Ovary (tissue), 3 donors: ENCODE data around the gene IRX6.

Experiments
- CTCF ChIP-seq, 3 donors: fragments of 450-650 bp in 2 of 3; fragments of 200-600 bp in 1 of 3; IDR thresholded peaks; one replicate each; pipeline versions ENCODE4 v1.5.1 to v1.8.0; 2016 to 2022; ENCODE audit warnings: antibody characterized with exemption in 3 of 3, mild to moderate bottlenecking in 1 of 3
- EP300 ChIP-seq: sonication (generic); formaldehyde crosslinking; IDR thresholded peaks from one replicate; pipeline ENCODE4 v1.6.1; 2017; ENCODE audit warnings: antibody characterized with exemption
- donor health status: DM: no; HTN: no; CAD: no.

DNA sequence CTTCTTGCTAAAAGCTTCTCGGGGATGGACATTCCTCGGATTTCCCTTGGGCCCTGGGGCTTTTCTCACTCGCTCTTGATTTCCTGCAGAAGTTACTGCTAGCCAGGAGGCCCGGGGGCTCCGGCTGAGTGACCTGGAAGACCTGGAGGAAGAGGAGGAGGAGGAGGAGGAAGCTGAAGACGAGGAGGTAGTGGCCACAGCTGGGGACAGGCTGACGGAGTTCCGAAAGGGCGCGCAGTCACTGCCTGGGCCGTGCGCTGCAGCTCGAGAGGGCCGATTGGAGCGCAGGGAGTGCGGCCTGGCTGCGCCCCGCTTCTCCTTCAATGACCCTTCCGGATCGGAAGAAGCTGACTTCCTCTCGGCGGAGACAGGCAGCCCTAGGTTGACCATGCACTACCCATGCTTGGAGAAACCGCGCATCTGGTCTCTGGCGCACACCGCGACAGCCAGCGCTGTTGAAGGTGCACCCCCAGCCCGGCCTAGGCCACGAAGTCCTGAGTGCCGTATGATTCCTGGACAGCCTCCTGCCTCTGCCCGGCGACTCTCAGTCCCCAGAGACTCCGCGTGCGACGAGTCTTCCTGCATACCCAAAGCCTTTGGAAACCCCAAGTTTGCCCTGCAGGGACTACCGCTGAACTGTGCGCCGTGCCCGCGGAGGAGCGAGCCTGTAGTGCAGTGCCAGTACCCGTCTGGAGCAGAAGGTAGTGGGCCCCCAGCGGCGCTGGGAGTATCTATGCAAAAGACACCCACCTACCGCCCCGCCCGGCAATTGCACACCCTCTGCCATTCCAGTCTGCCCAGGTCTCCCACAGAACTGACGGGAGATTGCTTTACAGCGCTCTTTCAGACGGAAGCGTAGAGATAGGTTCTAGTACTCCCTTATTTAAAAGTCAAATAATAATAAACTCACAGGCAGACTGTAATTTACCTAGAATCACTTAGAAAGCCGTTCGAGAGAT lies 4.9 kb downstream of the IRX6 start:
- TF ChIP-seq CTCF (IDR thresholded peaks at IDR 0.05) (no peak), EP300 (no peak)
